GM18873 (cell line): ENCODE data around the gene TFDP2.
A peak's percentile ranks its signal among the peaks of the same experiment; 100 is the strongest.
"Not testable (repeated sequence)": the region's sequence is repeated elsewhere in the genome, so short reads cannot be mapped to it uniquely, and the experiment has no call there.

Experiments used
- ATAC-seq: cut with Tn5 transposase; IDR thresholded peaks from one replicate; pipeline ENCODE4 v1.9.1; 2021; ENCODE audit warnings: mild to moderate bottlenecking, moderate library complexity, moderate number of reproducible peaks; ENCODE audit not compliant: unreplicated experiment, low FRiP score

Gene TFDP2, protein sequence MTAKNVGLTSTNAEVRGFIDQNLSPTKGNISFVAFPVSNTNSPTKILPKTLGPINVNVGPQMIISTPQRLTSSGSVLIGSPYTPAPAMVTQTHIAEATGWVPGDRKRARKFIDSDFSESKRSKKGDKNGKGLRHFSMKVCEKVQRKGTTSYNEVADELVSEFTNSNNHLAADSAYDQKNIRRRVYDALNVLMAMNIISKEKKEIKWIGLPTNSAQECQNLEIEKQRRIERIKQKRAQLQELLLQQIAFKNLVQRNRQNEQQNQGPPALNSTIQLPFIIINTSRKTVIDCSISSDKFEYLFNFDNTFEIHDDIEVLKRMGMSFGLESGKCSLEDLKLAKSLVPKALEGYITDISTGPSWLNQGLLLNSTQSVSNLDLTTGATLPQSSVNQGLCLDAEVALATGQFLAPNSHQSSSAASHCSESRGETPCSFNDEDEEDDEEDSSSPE

DNA sequence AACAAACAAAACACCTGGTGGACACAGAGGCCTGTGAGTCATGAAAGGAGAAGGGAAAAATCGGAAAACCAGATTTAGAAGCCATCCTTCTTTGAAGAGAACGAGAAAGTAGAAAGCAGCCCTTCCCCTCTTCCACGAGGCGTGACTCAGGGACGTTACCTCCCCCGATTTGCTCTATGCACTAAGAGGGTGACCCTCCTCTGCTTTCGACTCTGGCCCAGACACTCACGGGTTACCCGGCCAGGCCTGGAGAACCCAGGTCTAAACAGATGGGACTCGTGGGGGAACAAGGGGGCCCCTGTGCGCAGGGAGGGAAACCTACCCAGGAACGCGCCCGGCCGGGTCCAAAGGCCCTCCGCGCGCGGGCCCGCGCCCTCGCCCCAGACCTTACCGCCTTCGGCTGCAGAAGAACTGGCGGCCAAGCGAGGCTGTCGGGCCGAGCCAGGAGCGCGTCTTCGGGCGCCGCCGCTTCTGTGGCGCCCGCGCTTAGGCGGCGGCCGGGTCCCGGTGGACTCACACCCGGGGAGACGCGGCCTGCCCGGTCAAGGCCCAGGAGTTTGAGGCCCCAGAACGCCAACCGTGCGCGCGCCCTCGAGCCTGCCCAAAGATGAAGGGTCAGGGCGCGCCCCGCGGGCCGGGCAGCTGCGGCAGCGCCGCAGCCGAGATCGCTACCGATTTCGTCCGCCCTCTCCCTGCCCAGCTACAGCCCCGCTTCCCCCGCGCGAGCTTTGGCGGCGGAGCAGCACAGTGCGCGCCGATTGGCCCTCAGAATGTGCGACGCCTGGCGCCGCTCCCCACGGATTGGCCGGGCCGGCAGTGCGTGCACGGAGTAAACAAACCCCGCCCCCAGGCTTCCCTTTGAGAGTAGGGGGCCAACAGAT, at the start of gene TFDP2:
TSS of gene TFDP2 (minus strand) at position 753 of the 881 bp plus-strand sequence. CDS start 47,795 bp downstream, outside the sequence.
- ATAC-seq = peak; percentile 98

DNA sequence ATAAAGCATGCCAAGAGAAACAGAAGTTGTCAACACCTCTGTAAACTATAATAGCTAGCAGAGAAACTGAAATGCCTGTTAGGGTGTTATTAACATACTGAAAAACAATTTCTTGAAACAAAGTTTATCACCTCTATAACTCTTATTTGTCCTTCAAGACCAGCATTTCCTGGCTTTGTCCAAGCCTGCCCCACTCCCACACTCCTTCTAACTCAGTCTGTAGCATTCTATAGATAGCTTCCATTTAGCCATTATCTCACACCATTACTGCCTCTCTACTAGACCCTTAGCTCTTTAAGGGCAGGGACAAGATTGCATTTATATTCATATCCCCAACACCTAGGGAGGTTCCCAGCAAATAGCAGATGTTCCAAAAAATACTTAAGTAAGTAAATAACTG, 39.5 kb upstream of the TFDP2 start:
- ATAC-seq = no peak

DNA sequence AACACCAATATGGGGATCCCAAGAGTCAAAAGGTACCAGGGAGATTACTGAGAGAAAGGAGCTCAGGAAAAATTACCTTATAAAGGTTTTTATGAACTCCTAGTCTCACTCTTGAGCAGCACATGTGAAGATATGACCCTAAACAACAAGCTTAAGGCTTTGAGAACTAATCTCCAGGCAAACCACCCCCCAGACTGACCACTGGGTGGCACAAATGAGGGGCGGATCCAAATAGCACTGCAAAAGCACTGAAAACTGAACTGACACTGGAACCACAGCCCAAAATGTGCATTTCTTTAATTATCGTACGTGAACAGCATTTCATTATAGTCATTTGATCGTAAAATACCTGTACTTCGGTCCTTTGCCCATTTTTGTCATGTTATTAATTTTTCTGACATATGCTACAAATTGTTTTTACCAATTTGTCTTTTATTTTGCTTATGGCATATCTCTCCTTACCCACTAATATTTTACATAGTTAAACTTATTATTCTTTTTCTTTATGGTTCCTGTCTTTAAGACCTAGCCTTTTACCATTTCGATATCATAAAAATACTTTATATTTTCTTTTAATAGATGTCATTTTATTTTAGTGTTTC, 31.5 kb upstream of the TFDP2 start:
- ATAC-seq = no peak

DNA sequence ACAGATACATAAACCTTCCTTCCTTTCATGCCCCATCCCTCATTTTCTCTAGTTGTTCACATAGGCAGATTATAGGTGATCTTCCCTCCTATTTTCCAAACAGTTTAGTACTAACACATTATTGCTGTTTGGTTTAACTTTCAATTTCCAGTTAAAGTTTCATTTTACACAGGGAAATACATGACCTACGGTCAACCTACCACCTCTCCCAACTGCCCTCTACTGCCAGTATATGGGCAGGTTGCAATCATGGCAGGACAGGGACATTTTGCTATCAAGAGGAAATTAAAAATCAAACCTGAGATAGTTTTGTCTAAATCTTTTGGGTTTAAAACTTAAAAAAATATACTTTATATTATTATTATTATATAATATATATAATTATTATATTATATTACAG, 26.1 kb upstream of the TFDP2 start:
- ATAC-seq = no peak

DNA sequence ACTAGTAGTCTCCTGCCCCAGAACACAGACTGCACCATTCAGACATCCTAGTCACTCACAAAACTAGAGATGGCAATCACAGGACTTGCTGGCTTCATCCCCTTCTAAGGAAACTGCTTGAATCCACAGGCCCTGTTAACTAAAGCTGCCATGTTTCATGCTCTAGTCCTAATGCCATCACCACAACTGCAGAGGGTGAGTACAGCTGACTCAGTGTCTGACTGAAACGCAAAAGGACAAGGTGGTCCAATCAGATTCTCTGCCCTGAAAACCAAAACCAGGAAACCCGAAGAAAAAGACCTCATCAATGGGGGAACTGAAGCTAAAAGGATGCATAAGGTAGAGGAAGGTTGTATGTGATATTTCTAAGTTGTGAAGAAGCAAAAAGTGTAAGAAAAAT, 25.2 kb upstream of the TFDP2 start:
- no peak for ATAC-seq

DNA sequence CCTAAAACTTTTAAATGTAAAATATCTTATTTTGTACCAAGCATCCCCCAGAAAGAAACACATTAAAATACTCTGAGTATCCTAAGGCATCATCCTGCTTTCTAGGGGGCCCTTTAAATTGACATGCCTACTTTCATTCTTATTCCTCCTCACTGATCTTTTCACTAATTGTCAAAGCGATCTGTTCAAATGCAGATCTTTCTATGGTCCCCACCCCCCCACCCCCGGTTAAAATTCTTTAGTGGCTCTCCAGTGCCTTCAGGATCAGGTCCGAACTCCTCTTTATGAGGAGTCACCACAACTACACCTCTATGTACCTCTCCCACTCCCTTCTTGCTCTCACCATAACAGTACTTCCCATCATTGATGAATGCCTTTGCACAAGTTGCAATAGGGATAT, 19.2 kb upstream of the TFDP2 start:
- ATAC-seq = no peak

DNA sequence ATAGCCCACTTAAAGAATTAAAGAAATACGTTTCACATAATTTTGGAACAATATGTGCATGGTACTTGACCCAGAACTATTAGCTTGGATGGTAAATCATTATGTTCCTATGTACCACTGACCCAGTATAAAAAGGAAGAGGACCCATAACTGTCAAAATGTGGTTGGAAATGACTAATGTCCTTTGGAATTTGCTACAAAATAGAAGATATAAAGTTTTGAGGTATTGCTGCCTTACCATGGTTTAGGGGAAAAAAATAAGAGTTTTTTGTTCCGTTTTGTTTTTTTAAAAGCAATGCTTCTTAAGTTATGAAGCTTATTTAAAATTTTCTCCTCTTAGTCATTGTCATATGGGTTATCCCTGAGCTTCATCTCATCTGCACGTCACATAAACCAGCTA, 15.8 kb upstream of the TFDP2 start:
- no peak for ATAC-seq

DNA sequence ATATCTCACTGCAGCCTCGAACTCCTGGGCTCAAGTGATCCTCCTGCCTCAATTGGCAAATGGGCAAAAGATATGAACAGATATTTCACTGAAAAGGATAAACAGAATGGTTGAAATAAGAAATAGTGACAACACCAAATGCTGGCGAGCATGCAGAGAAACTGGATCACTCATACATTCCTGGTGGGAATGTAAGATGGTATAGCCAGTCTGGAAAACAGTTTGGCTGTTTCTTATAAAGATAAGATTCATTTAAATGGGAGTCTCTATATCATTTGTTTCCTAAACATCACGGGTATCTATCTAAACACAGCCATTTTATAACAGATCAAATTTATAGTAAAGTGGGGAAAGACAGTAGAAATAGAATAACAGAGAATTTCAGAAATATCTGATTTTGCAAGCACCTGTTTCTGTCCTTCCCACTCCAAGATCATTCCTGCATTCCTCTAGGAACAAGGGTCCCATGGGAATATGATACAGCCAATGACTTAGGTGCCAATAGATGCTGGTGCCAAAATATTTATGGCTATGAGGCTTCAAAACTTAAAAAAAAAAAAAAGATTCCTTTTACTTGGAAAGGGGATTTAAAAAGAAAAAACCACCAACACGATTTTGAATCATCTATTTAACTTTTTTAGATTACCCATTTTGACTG, 9.9 kb upstream of the TFDP2 start:
- ATAC-seq = no peak

DNA sequence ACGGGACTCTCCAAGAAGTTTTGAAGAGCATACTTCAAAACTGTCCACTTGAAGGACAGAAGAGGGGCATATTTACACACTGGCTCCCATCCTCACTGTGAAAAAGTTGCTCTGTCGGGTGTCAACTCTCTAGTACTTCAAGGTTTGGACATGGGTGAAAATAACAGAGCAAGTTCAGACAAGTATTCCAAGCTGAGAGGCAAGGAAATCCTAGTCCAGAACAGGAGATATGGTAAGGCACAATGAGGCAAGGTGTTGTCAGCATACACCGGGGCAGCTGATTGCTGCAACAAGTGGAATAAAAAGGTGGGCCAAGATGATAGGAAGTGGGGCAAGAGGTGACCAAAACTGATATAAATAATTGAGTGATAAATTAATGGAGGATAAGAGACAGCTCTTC, 4.8 kb upstream of the TFDP2 start:
- ATAC-seq = no peak

DNA sequence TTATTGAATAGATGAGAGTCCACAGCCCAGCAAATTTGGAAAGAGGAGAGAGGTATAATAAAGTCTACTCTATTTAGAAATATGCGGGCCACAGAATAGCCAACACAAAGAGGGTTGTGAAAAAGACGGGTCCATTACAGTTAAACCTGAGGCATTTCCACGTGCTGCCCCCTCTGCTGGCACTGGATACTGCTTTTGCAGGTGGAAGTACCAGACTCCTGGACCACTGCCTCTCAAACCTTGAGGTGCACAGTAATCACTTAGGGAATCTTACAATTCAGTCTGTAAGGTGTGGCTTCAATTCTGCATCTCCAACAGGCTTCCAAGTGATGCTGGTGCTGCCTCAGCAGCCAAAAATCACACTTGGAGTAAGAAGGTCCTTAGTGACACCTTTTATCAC, 3.0 kb upstream of the TFDP2 start:
- no peak for ATAC-seq

DNA sequence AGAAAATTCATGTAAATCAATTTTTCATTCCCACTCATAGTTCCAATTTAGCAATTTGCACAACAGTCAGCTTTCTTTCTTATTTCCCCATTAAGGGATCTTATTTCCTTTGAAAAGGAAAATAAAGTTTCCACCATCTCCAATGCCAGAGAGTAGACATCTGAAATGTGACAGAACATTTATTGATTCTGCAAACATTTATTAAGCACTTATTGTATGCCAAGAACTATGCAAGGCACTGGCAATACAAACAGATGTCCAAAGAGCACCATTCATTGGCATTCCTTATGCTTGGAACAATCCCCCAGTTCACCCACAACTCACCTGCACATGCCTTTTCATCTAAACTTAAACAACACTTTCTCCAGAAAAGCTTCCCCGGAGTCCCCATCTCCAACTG, 2.5 kb upstream of the TFDP2 start:
- ATAC-seq = no peak

DNA sequence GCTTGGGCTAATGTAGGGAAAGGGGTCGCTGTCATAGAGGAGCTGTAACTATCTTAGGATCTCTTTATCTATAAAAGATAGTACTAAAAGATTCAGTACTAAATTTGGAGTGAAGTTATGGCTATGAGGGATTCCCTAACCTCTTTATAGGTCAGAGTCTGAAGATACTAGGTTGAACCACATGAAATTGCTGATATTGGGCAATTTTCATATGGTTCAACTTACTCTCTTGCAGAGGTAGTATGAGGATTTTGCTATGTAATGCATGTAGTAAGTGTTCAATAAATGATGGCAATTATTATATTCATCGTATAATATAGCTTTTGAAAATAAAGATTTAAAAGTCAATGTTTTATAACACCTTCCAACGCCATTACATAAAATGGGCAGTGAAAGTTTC, 1.9 kb upstream of the TFDP2 start:
- no peak for ATAC-seq

DNA sequence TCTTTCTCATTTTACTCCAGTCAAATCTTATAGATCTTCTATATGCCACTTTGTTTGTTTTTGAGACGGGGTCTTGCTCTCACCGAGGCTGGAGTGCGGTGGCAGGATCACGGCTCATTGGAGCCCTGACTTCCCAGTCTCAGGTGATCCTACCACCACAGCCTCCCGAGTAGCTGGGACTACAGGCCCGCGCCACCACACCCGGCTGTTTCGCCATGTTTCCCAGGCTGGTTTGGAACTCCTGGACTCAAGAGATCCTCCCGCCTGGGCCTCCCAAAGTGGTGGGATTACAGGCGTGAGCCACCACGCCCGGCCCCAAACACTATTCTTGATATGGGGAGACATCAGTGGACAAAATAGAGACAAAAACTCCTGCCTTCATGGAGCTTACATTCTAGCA, 927 bp upstream of the TFDP2 start:
- ATAC-seq = no peak

DNA sequence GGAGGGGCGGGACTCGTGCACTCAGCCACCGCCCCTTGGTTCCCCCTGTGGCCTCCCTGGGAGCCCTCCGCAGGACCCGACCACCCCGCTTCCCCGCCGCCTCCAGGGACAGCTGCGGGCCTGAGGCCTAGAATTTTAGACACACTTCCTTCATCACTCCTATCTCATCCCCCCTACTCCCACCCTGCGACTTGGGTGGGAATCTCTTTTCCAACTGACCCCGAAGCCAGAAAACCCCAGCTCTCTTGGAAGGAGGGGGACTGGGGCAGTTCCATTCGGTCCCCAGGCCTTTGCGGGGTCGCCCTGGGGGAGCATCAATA, 289 bp upstream of the TFDP2 start:
- no peak for ATAC-seq

DNA sequence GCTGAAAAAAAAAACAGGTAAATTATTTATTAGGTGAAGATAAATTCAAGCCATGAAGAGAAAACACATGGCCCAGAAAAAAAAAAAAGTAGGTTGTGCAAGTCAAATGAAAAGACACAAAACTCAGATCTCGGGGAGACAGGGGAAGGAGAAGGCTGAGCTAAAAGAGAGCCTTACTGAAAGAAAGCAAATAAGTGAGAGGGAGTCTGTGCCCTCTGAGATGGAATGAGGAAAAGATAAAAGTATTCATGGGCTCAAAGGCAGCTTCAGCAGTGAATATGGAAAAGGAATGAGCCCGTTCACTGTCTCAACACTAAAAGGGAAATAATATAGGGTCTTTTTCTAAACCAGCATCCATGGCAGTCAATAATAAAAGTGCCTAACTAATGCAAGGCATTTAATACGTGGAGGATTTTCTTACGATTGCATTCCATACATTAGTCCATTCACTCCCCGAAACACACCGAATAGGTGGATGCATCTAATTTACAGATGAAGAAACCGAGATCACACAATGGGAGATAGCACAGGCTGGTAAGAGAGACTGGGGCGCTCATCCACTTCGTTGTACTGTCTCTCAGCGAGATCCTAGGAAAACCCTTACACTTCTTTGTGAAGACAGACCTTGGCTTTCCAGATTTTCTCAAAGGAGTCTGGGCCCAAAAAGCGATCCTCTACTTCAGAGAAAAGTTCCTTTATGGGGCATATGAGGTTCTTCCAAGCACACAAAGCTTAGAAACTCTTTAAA, 1.1 kb downstream of the TFDP2 start:
- ATAC-seq = no peak

DNA sequence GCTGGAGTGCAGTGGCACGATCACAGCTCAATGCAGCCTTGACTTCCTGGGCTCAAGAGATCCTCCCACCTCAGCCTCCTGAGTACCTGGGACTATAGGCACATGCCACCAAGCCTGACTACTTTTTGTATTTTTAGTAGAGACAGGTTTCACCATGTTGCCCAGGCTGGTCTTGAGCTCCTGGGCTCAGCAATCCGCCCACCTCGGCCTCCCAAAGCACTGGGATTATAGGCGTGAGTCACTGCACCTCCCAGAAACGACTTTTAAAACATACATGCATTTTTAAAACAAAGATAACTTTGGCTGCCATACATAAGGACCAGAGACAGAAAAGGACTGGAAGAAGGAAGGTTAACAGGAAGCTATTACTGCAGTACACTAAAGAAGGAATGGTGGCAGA, 4.8 kb downstream of the TFDP2 start:
- ATAC-seq = not testable (repeated sequence)

DNA sequence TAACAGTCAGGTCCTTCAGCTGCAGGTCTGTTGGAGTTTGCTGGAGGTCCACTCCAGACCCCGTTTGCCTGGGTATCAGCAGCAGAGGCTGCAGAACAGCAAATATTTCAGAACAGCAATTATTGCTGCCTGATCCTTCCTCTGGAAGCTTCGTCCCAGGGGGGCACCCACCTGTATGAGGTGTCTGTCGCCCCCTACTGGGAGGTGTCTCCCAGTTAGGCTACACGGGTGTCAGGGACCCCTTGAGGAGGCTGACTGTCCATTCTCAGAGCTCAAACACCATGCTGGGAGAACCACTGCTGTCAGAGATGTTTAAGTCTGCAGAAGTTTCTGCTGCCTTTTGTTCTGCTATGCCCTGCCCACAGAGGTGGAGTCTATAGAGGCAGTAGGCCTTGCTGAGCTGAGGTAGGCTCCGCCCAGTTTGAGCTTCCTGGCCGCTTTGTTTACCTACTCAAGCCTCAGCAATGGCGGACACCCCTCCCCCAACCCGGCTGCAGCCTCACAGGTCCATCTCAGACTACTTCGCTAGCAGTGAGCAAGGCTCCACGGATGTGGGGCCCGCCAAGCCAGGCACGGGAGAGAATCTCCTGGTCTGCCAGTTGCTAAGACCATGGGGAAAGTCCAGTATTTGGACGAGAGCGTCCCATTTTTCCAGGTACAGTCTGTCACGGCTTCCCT, 8.6 kb downstream of the TFDP2 start:
- ATAC-seq = not testable (repeated sequence)

DNA sequence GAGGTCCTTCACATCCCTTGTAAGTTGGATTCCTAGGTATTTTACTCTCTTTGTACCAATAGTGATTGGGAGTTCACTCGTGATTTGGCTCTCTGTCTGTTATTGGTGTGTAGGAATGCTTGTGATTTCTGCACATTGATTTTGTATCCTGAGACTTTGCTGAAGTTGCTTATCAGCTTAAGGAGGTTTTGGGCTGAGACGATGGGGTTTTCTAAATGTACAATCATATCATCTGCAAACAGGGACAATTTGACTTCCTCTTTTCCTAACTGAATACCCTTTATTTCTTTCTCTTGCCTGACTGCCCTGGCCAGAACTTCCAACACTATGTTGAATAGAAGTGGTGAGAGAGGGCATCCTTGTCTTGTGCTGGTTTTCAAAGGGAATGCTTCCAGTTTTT, 12.3 kb downstream of the TFDP2 start:
- not testable (repeated sequence) for ATAC-seq

DNA sequence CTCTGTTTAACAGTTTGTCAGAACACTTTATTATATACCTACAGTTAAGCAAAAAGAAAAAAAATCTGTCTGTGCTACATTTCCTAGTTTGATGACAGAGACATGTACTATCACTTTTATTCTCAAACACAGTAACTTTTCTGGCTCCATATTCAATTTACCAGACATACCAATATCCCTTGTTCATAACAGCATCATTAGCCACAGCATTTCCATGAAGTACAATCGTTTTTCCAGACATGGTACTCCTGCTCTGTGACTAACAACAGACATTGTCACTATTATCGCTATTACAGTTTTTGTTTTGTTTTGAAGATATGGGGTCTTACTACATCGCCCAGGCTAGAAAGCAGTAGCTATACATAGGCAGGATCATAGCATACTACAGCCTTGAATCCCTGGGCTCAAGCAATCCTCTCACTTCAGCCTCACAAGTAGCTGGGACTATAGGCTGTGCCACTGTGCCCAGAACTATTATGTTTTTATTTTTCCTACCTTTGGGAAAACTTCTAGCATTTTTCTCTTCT, 14.5 kb downstream of the TFDP2 start:
- ATAC-seq = no peak
